ENCODE results near the gene DNHD1.

- TF ChIP-seq GABPA (IDR thresholded peaks at IDR 0.05; ENCODE audit: borderline replicate concordance, insufficient read depth, low read length) (no peak), BCL11A (IDR thresholded peaks at IDR 0.05; ENCODE audit: low read depth in 2 of 2, low read length in 2 of 2) (no peak), HDAC2 (IDR thresholded peaks at IDR 0.05; ENCODE audit: borderline replicate concordance in 1 of 2, low read depth in 2 of 2, low read length in 2 of 2) (no peak), RAD21 (IDR thresholded peaks at IDR 0.05 in 1 of 2, conservative IDR thresholded peaks at IDR 0.05 in 1 of 2; ENCODE audit: low read depth in 2 of 2, low read length in 2 of 2) (no peak), CTCF (IDR thresholded peaks at IDR 0.05; ENCODE audit: control extremely low read depth in 1 of 3, insufficient read depth in 1 of 3, low read depth in 1 of 3, low read length in 3 of 3) (no peak), CREB1 (IDR thresholded peaks at IDR 0.05) (no peak), POLR2A (IDR thresholded peaks at IDR 0.05; ENCODE audit: control extremely low read depth in 1 of 2, low read depth in 2 of 2, low read length in 2 of 2) (no peak), RXRA (IDR thresholded peaks at IDR 0.05; ENCODE audit: insufficient read depth, low read depth, low read length) (no peak), EP300 (IDR thresholded peaks at IDR 0.05; ENCODE audit: borderline replicate concordance in 1 of 2, low read depth in 2 of 2, low read length in 2 of 2) (no peak)
Measured at GRCh38 chr11:6618117-6619003, 121.3 kb downstream of the DNHD1 start.

All from H1 (cell line).